Mammary epithelial cell (primary cell): ENCODE measurements around the gene MICAL2.

Experiments
- CTCF ChIP-seq, 2 donors: IDR thresholded peaks in 1 of 2; conservative IDR thresholded peaks in 1 of 2; 2 replicates each; pipeline ENCODE4 v1.5.1; 2011 to 2012; ENCODE audit warnings: inconsistent platforms in 2 of 2, low read length in 2 of 2, mild to moderate bottlenecking in 2 of 2, control low read depth in 1 of 2, low read depth in 1 of 2; ENCODE audit not compliant: insufficient read depth in 1 of 2; ENCODE audit errors: extremely low read depth in 1 of 2
- EZH2 ChIP-seq: IDR thresholded peaks from 2 replicates; pipeline ENCODE4 v1.6.1; 2012; ENCODE audit warnings: low read length, inconsistent platforms, borderline replicate concordance

- TF ChIP-seq CTCF (conservative IDR thresholded peaks at IDR 0.05 in 1 of 2, IDR thresholded peaks at IDR 0.05 in 1 of 2; ENCODE audit: extremely low read depth in 1 of 2, insufficient read depth in 1 of 2, low read depth in 1 of 2, low read length in 2 of 2) (no peak), EZH2 (no peak)
These were observed 17.0 kb downstream of the MICAL2 start for GRCh38 chr11:12127206-12127898.
